Coronary artery (tissue), 2 donors: Measurements from ENCODE around the gene JADE3.

Experiments used
- DNase-seq: peaks from one replicate; pipeline ENCODE4 v3.0.0-alpha.2; 2017; ENCODE audit warnings: low spot score
- H3K27ac ChIP-seq, 2 donors: fragments of 200-600 bp; sonication (generic); one replicate each; pipeline ENCODE4 v1.5.1; 2016 to 2019
- H3K4me3 ChIP-seq: fragments of 200-600 bp; sonication (generic); 2 replicates; pipeline ENCODE4 v1.5.1; 2016; ENCODE audit warnings: mild to moderate bottlenecking, moderate library complexity
- TF ChIP-seq, protein P1 (sequence below): fragments of 200-600 bp; sonication (generic); IDR thresholded peaks from one replicate; pipeline ENCODE4 v1.5.1; 2019; ENCODE audit warnings: antibody characterized with exemption

JADE3 gene

DNA sequence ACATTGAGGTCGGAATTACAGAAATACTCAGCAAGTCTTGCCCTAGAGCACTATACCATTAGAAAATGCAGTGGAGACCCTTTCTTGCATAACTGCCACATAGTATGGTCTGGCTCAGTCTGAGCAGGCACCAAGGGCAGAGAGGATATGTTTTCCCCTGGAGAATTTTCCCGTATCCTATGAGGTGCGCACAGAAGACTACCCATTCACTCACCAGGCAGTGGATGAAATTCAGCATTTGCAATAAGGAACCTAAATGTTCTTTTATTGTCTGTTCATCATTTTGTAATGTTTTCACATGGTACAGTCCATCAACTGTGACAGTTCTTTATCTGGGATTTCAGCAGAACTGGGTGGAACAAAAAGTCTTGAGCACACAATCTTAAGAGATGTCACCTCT lies 15.5 kb downstream of the JADE3 start:
- Histone ChIP-seq H3K4me3 (no peak overlapping the region), H3K27ac (no peak overlapping the region)
- TF ChIP-seq, protein P1, sequence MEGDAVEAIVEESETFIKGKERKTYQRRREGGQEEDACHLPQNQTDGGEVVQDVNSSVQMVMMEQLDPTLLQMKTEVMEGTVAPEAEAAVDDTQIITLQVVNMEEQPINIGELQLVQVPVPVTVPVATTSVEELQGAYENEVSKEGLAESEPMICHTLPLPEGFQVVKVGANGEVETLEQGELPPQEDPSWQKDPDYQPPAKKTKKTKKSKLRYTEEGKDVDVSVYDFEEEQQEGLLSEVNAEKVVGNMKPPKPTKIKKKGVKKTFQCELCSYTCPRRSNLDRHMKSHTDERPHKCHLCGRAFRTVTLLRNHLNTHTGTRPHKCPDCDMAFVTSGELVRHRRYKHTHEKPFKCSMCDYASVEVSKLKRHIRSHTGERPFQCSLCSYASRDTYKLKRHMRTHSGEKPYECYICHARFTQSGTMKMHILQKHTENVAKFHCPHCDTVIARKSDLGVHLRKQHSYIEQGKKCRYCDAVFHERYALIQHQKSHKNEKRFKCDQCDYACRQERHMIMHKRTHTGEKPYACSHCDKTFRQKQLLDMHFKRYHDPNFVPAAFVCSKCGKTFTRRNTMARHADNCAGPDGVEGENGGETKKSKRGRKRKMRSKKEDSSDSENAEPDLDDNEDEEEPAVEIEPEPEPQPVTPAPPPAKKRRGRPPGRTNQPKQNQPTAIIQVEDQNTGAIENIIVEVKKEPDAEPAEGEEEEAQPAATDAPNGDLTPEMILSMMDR = no peak
- DNase-seq = no peak

DNA sequence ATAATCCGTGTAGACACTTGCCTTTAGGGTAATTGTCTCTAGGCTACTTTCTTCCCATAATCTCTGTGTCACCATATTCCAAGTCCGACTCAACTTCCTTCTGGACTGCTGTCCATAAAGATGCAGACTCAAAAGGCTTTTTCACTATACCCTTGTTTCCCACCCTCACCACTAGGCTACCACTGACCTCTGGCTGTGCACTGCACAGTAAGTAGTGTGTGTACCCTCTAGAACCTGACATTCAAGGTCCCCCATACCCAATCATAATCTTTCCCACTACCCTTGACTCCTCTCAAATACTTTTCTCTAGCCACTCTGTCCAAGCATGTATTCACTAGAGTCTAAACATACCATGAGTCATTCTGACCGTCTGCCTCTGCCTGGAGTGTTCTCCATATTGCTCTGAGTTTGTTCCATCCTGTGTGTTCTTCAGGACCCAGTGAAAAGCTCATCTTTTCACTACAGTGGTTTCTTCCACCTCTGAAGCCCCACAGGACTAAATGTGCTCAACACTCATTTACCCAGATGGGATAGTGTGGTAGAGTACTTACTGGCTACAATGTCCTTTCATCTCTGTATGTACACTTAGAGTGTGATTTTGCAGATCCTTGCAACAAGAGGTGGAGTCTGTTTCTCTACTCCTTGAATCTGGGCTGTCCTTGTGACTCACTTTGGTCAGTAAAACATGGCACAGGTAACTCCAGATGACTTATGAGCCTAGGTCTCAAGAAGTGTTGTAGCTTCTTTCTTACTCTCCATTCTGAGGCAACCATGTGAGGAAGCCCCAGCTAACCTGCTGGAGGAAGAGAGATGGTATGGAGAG lies 17.4 kb downstream of the JADE3 start:
- TF ChIP-seq, protein P1 = no peak
- DNase-seq = no peak
- no peak overlapping the region for H3K4me3 ChIP-seq
- H3K27ac ChIP-seq = no peak overlapping the region

DNA sequence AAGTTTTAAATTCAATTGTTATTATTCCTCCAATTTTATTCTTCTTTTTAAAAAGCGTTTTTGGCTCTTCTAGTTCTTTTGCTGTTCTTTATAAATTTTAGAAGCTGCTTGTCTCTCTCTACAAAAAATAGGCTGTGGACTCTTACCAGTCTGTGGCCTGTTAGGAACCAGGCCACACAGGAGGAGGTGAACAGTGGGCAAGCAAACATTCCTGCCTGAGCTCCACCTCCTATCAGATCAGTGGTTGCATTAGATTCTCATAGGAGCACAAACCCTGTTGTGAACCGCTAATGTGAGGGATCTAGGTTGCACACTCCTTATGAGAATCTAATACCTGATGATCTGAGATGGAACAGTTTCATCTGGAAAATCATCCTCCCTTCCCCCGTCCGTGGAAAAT lies 23.1 kb downstream of the JADE3 start:
- no peak for DNase-seq
- no peak overlapping the region for H3K27ac ChIP-seq
- H3K4me3 ChIP-seq = no peak overlapping the region
- TF ChIP-seq, protein P1 = no peak

DNA sequence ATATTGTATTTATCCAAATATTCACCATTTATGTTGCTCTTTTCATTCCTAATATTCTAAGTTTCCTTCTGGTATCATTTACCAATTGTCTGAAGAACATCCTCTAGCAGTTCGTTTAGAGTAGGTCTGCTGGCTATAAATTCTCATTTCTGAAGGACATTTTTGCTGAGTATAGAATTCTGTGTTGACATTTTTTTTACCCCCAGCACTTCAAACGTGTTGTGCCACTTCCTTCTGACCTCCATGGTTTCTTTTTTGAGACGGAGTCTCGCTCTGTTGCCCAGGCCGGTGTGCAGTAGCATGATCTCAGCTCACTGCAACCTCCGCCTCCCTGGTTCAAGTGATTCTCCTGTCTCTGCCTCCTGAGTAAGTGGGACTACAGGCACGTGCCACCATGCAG lies 26.4 kb downstream of the JADE3 start:
- Histone ChIP-seq H3K4me3 (no peak overlapping the region), H3K27ac (no peak overlapping the region)
- TF ChIP-seq, protein P1 = no peak
- DNase-seq = no peak

DNA sequence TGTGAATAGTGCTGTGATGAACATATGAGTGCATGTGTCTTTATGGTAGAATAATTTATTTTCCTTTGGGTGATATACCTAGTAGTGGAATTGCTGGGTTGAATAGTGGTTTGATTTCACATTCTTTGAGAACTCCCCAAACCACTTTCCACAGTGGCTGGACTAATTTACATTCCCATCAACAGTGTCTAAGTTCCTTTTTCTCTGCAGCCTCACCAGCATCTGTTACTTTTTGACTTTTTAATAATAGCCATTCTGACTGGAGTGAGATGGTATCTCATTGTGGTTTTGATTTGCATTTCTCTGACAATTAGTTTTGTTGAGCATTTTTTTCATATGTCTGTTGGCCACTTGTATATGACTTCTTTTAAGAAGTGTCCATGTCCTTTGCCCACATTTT lies 29.1 kb downstream of the JADE3 start:
- no peak overlapping the region for H3K4me3 ChIP-seq
- no peak overlapping the region for H3K27ac ChIP-seq
- TF ChIP-seq, protein P1 = no peak
- DNase-seq = no peak

DNA sequence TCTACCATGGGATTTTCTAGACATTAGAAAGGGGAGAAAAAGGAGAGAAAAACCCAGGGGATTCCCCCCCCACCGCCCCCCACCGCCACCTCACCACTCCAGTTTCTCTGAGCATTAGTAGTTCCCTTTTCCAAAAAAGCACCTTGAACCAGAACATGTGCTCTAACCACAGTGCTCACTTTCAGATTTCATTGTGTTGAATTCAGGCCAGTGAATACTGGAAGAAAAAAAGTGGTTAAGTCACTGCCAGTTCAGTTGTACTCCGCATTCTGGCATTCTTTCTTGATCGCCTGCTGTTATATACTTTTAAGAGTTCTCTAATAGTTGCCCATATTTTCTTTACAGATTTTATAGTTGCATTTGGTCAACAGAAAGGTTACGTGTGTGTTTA lies 40.9 kb downstream of the JADE3 start:
- DNase-seq = no peak
- TF ChIP-seq, protein P1 = no peak
- Histone ChIP-seq H3K4me3 (no peak overlapping the region), H3K27ac (no peak overlapping the region)

DNA sequence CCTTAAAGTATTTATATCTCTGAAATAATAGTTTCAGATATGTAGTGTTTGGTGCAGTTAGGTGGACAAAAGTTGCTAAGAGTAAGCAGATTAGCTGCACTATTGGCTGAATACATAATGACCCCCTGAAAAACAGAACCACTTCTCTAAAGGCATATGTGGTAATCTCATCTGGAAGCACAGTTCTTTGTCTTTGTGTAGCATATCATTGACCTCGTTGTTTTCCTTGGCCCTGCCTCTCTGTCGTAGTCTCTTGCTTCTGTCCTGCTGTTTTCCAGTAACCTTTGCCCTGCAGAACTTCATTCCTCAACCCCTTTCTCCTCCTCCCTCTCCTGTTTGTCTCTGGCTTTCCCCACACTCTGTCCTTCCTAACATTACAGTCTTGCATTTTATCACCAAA lies 41.4 kb downstream of the JADE3 start:
- TF ChIP-seq, protein P1 = no peak
- no peak for DNase-seq
- H3K27ac ChIP-seq = no peak overlapping the region
- H3K4me3 ChIP-seq = no peak overlapping the region
